ENCODE measurements around the gene NEURL1B. TPM values are rescaled to one million over a fixed set of nuclear protein-coding genes. Genes with fewer than 3 reads are reported as not detected.

Gene NEURL1B
- total RNA-seq, 1 donor from 2014 or later, result 9.8 TPM

GRCh38 chr5:172712610-172713009, 71.5 kb downstream of the NEURL1B start:
- no peaks in the 10 kb centered on the region for H3K36me3 Mint-ChIP-seq (ENCODE audit: low read depth, unreplicated experiment)
- no peaks in the 10 kb centered on the region for H3K36me3 ChIP-seq (ENCODE audit: insufficient read depth, low read length)
- peaks cover 1% of the 10 kb centered on the region for H3K9me3 Mint-ChIP-seq (ENCODE audit: unreplicated experiment)
- FAIRE-seq (no peak), DNase-seq (ENCODE audit: low read depth) (no peak)
- H3K27me3 Mint-ChIP-seq (ENCODE audit: low read depth, unreplicated experiment), result peaks cover 11% of the 10 kb centered on the region
- H3K4me1 Mint-ChIP-seq (ENCODE audit: low read depth, unreplicated experiment), result peaks cover 1% of the 10 kb centered on the region
- no peaks in the 10 kb centered on the region for H4K20me1 ChIP-seq (ENCODE audit: insufficient read depth, low read length)
- H2AFZ ChIP-seq (ENCODE audit: low read depth, low read length), result no peak overlapping the region
- TF ChIP-seq EZH2 (IDR thresholded peaks at IDR 0.05; ENCODE audit: insufficient read depth, low read length), result no peak
- TF ChIP-seq, protein P1, sequence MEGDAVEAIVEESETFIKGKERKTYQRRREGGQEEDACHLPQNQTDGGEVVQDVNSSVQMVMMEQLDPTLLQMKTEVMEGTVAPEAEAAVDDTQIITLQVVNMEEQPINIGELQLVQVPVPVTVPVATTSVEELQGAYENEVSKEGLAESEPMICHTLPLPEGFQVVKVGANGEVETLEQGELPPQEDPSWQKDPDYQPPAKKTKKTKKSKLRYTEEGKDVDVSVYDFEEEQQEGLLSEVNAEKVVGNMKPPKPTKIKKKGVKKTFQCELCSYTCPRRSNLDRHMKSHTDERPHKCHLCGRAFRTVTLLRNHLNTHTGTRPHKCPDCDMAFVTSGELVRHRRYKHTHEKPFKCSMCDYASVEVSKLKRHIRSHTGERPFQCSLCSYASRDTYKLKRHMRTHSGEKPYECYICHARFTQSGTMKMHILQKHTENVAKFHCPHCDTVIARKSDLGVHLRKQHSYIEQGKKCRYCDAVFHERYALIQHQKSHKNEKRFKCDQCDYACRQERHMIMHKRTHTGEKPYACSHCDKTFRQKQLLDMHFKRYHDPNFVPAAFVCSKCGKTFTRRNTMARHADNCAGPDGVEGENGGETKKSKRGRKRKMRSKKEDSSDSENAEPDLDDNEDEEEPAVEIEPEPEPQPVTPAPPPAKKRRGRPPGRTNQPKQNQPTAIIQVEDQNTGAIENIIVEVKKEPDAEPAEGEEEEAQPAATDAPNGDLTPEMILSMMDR (IDR thresholded peaks at IDR 0.05; ENCODE audit: insufficient read depth, low read depth, low read length), result no peak
- no peaks in the 10 kb centered on the region for H3K9me3 ChIP-seq (ENCODE audit: insufficient read depth, low read depth, low read length)
- H3K79me2 ChIP-seq (ENCODE audit: insufficient read depth, low read length), result no peaks in the 10 kb centered on the region
- no peak overlapping the region for H3K27ac ChIP-seq (ENCODE audit: low read depth, low read length)
- H3K4me2 ChIP-seq (ENCODE audit: low read length), result no peak overlapping the region
- no peak overlapping the region for H3K27ac Mint-ChIP-seq (ENCODE audit: unreplicated experiment)
- H3K27me3 ChIP-seq (ENCODE audit: insufficient read depth, low read length), result no peaks in the 10 kb centered on the region
- H3K4me3 Mint-ChIP-seq (ENCODE audit: unreplicated experiment), result no peak overlapping the region
- H3K9ac ChIP-seq (ENCODE audit: low read length), result no peak overlapping the region
- H3K4me1 ChIP-seq (ENCODE audit: insufficient read depth, low read length), result peaks cover 13% of the 10 kb centered on the region
- H3K4me3 ChIP-seq (ENCODE audit: insufficient read depth, low read depth, low read length), result no peak overlapping the region

DNA sequence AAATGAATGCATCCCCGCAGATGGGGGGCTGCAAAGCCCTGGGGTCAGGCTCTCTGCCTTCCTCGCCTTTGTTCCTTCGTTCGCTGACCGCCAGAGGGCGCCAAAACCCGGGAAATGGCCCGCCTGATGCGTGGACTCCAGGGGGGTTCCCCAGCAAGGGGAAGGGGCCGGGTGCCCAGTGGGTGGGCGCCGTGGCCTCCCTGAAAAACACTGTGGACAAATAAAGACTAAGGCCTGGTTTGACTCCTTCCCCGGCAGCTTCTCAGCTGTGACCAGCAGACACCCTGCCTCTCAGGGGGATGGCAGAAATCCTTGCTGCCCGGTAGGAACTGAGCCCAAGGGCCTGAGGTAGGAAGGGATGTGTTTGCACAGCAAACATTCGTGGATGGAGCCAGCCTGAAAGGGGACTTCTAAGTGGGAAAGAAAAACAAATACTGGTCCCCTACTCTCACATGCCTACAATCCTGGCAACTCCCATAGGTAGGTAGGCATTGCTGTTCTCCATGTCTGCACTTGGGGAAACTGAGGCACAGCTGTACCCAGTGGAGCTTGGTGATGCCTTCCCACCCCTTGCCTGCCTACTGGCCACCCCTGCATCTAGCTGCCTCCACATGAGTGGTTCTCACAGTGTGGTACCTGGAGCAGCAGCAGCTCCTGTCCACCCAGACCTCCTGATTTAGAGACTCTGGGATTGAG, 72.2 kb downstream of the NEURL1B start:
- FAIRE-seq (no peak), DNase-seq (ENCODE audit: low read depth) (no peak)
- Mint-ChIP-seq H3K4me1 (ENCODE audit: low read depth, unreplicated experiment) (no peaks in the 10 kb centered on the region), H3K4me3 (ENCODE audit: unreplicated experiment) (no peak overlapping the region), H3K27me3 (ENCODE audit: low read depth, unreplicated experiment) (peaks cover 12% of the 10 kb centered on the region), H3K36me3 (ENCODE audit: low read depth, unreplicated experiment) (no peaks in the 10 kb centered on the region), H3K27ac (ENCODE audit: unreplicated experiment) (no peak overlapping the region), H3K9me3 (ENCODE audit: unreplicated experiment) (no peaks in the 10 kb centered on the region)
- Histone ChIP-seq H4K20me1 (ENCODE audit: insufficient read depth, low read length) (no peaks in the 10 kb centered on the region), H3K9me3 (ENCODE audit: insufficient read depth, low read depth, low read length) (no peaks in the 10 kb centered on the region), H3K79me2 (ENCODE audit: insufficient read depth, low read length) (no peaks in the 10 kb centered on the region), H3K4me3 (ENCODE audit: insufficient read depth, low read depth, low read length) (no peak overlapping the region), H3K4me2 (ENCODE audit: low read length) (peak overlapping the region; percentile 72), H3K27me3 (ENCODE audit: insufficient read depth, low read length) (no peaks in the 10 kb centered on the region), H3K27ac (ENCODE audit: low read depth, low read length) (no peak overlapping the region), H3K36me3 (ENCODE audit: insufficient read depth, low read length) (no peaks in the 10 kb centered on the region), H2AFZ (ENCODE audit: low read depth, low read length) (peak overlapping the region; percentile 63), H3K9ac (ENCODE audit: low read length) (peak overlapping the region; percentile 62), H3K4me1 (ENCODE audit: insufficient read depth, low read length) (peaks cover 13% of the 10 kb centered on the region)
- TF ChIP-seq EZH2 (IDR thresholded peaks at IDR 0.05; ENCODE audit: insufficient read depth, low read length), result no peak
- TF ChIP-seq, protein P1 (IDR thresholded peaks at IDR 0.05; ENCODE audit: insufficient read depth, low read depth, low read length), result peak; percentile 71

DNA sequence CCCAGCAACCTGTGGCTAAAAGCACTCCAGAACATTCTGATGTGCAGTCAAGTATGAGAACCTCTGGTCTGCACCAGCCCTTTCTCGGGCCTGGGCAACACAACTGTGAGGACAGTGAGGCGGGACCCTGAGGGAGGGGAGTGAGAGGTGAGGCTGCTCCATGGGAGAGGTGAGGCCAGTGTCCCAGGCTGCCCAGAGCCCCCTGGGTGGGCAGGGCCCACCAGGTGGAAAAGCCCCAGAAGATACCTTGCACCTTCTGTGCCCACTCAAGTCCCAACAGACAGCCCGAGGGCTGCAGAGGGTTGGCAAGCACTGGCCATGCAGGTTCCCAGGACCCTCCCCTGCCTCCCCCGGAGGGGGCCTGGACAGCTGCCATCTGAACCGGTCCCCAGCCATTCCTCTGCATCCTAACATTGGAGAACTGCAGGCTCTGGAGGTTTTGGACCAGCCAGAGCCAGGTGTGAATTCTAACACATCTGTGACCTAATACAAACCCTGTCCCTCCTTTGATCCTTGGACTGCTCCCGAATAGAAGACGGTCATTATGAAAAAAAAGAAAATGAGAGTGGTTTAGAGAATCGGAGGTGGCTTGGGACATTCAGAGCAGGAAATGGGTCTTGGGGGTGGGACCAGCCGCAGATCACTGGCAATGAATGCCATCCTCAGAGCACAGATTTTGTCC, 72.9 kb downstream of the NEURL1B start:
- no peak overlapping the region for H3K27ac Mint-ChIP-seq (ENCODE audit: unreplicated experiment)
- Histone ChIP-seq H4K20me1 (ENCODE audit: insufficient read depth, low read length) (no peaks in the 10 kb centered on the region), H3K9ac (ENCODE audit: low read length) (peak overlapping the region; percentile 62), H3K4me2 (ENCODE audit: low read length) (no peak overlapping the region), H3K27me3 (ENCODE audit: insufficient read depth, low read length) (no peaks in the 10 kb centered on the region), H3K4me1 (ENCODE audit: insufficient read depth, low read length) (peaks cover 13% of the 10 kb centered on the region), H3K79me2 (ENCODE audit: insufficient read depth, low read length) (no peaks in the 10 kb centered on the region), H2AFZ (ENCODE audit: low read depth, low read length) (no peak overlapping the region), H3K36me3 (ENCODE audit: insufficient read depth, low read length) (no peaks in the 10 kb centered on the region), H3K27ac (ENCODE audit: low read depth, low read length) (no peak overlapping the region), H3K4me3 (ENCODE audit: insufficient read depth, low read depth, low read length) (no peak overlapping the region), H3K9me3 (ENCODE audit: insufficient read depth, low read depth, low read length) (no peaks in the 10 kb centered on the region)
- no peaks in the 10 kb centered on the region for H3K9me3 Mint-ChIP-seq (ENCODE audit: unreplicated experiment)
- FAIRE-seq (no peak), DNase-seq (ENCODE audit: low read depth) (no peak)
- H3K4me3 Mint-ChIP-seq (ENCODE audit: unreplicated experiment), result no peak overlapping the region
- peaks cover 12% of the 10 kb centered on the region for H3K27me3 Mint-ChIP-seq (ENCODE audit: low read depth, unreplicated experiment)
- H3K4me1 Mint-ChIP-seq (ENCODE audit: low read depth, unreplicated experiment), result no peaks in the 10 kb centered on the region
- no peak for TF ChIP-seq EZH2 (IDR thresholded peaks at IDR 0.05; ENCODE audit: insufficient read depth, low read length)
- TF ChIP-seq, protein P1 (IDR thresholded peaks at IDR 0.05; ENCODE audit: insufficient read depth, low read depth, low read length), result no peak
- no peaks in the 10 kb centered on the region for H3K36me3 Mint-ChIP-seq (ENCODE audit: low read depth, unreplicated experiment)
